HG02763 (cell line): ENCODE measurements around the gene ZBTB43.
"Not testable (repeated sequence)": the region's sequence is repeated elsewhere in the genome, so short reads cannot be mapped to it uniquely, and the experiment has no call there.

Experiments
- ATAC-seq: cut with Tn5 transposase; IDR thresholded peaks from one replicate; pipeline ENCODE4 v1.9.1; 2021; ENCODE audit warnings: mild to moderate bottlenecking, moderate library complexity; ENCODE audit not compliant: unreplicated experiment

ZBTB43 gene

DNA sequence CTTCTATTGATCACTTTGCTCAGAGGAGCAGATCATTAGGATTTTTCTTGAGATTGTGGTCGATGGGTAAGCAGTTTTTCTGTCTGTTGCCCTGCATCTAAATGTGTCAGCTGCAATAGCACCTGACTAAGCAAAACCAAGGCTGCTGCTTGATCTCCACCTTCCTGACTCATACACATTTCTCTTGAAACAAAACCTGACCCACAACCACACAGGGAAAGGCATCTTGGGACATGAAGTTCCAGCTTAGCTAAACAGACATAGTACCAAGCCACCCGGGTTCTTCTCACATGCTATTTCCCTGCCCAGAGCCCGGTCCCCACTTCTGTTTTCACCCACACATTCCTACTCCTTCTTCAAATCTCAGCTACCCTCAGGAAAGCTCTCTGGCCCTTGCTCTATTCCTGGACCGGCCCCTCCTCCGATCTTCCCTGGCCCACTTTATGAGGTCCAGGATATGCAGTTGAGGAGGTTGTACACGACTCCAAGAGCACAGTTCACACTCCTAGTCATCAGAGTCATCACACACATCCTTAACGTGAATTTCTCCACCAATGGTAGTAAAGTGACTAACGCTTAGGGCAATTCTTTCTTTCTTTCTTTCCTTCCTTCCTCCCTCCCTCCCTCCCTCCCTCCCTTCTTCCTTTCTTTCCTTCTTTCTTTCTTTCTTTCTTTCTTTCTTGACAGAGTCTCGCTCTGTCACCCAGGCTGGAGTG lies 16.0 kb upstream of the ZBTB43 start:
- ATAC-seq = no peak

DNA sequence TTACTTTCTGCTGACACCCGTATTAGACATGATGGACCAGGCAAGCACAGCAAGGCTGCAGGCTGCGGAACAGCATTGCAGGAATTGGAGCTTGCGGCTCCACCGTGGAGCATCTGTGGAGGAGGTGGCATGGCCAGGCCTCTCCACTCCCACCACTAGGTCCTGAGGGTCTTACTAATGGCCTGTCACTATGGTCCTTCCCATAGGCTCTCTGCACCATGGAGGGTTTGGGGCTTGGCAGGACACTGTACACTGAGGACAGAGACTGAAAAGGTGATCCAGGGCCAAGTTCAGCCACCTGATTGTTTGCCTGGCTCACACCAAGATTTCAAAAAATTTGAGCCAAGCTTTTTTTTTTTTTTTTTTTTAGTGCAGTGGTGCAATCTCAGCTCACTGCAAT lies 14.3 kb upstream of the ZBTB43 start:
- ATAC-seq = no peak

- no peak for ATAC-seq
These were observed 13.2 kb upstream of the ZBTB43 start for GRCh38 chr9:126791406-126792230.

GRCh38 chr9:126793686-126794417 lies 11.0 kb upstream of the ZBTB43 start:
- no peak for ATAC-seq

DNA sequence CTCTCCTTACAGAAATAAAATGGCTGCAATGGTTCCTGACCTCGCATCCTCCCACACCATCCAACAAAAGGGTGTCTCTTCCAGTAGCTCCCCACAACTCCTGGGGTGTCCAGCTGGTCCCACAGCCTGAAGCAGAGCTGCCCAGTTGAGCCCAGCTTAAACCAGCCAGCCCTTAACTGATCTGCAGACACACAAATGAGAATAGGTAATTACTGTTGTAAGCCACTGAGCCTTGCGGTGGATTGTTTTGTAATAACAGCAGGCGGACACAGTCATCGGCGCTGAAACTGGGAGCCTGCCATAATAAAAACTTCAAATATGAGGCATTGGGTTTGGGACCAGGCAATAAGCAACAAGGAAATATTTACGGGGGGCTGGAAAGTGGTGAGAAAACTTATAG lies 10.4 kb upstream of the ZBTB43 start:
- no peak for ATAC-seq

DNA sequence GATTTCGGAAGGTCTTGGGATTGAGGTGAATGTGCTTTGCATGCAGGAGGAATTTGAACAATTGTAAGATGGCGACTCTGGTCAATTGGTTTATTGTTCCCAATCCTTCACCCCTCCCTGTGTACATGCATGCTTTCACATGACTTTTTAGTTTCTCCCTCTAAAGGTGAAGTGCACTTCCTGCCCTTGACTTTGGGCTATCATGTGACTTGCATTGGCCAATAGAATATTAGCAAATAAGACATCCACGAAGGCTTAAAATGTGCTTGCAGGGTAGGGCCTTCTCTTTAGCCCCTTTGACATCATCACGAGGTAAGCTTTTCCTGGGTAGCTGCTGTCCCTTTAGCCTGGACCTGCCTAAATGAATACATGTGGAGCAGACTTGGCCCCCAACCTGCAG lies 8.1 kb upstream of the ZBTB43 start:
- ATAC-seq = no peak

- ATAC-seq = no peak
These were observed 6.9 kb upstream of the ZBTB43 start for GRCh38 chr9:126797903-126798302.

DNA sequence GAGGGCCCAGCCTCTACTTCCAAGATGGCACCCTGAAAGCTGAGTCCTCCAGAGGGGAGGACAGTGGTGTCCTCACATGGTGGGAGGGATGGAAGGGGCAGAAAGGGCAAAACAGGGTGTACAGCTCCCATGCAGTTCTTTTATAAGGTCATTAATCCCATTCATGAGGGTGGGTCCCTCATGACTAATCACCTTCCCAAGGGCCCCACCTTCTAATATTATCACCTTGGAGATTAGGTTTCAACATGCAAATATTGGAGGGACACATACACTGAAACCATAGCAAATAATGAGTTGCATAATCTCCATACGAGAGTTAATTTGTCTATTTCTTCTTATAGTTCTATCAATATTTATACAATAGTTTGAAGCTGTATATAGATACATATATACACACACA lies 5.8 kb upstream of the ZBTB43 start:
- ATAC-seq = no peak

GRCh38 chr9:126802318-126803059 lies 2.4 kb upstream of the ZBTB43 start:
- no peak for ATAC-seq

- no peak for ATAC-seq
These were observed 593 bp upstream of the ZBTB43 start for GRCh38 chr9:126804198-126804695.

GRCh38 chr9:126805554-126806262 lies 868 bp downstream of the ZBTB43 start:
- ATAC-seq = peak; percentile 59

GRCh38 chr9:126806336-126806735 lies 1.5 kb downstream of the ZBTB43 start:
- no peak for ATAC-seq

DNA sequence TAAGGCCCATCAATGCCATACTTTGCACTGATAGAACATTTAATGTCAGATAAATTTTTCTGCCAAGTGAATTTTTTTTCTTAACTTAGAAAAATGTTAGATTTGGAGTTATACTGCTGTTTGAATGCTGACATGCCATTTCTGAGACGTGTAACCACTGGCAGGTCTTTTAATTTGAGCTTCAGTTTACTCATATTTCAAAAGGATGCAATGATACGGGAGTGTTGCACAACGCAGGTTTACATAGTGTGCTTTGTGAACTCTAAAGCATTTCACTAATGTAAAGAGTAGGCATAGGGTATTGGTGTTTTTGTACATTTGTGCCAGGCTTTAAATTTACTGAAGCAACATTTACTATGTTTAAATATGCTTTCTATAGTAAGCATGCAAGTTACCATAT lies 4.2 kb downstream of the ZBTB43 start:
- ATAC-seq = no peak

DNA sequence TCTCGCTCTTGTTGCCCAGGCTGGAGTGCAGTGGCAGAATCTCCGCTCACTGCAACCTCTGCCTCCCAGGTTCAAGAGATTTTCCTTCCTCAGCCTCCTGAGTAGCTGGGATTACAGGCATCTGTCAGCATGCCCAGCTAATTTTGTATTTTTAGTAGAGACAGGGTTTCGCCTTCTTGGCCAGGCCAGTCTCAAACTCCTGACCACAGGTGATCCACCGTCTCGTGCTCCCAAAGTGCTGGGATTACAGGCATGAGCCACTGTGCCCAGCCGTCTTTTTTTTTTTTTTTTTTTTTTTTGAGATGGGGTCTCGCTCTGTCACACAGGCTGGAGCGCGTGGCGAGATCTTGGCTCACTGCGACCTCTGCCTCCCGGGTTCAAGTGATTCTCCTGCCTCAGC lies 5.4 kb downstream of the ZBTB43 start:
- ATAC-seq = not testable (repeated sequence)

DNA sequence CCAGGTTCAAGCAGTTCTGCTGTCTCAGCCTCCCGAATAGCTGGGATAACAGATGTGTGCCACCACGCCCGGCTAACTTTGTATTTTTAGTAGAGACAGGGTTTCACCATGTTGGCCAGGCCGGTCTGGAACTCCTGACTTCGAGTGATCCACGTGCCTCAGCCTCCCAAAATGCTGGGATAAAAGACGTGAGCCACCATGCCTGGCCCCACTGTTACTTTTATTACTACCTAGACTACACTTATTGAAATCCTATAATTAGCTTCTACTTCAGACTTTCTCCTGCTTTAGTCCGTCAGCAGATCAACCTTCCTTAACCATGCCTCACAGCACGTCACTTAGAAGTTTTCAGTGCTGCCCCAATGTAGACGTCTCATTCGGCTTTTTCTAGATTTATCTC lies 8.2 kb downstream of the ZBTB43 start:
- ATAC-seq = no peak

- no peak for ATAC-seq
These were observed 9.3 kb downstream of the ZBTB43 start for GRCh38 chr9:126814091-126814490.

DNA sequence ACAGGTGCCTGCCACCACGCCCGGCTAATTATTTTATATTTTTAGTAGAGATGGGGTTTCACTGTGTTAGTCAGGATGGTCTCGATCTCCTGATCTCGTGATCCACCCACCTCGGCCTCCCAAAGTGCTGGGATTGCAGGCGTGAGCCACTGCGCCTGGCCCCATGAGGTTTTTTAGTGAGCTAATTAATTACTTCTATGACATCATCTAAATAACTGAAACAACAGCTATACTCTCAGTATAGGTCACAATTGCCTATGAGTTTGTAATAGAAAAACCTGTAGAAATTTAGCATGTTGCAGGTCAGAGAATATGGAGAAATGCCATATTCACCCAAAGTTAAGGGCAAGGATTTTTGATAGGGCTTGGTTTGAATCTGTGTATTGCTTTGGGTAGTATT lies 12.8 kb downstream of the ZBTB43 start:
- ATAC-seq = not testable (repeated sequence)

DNA sequence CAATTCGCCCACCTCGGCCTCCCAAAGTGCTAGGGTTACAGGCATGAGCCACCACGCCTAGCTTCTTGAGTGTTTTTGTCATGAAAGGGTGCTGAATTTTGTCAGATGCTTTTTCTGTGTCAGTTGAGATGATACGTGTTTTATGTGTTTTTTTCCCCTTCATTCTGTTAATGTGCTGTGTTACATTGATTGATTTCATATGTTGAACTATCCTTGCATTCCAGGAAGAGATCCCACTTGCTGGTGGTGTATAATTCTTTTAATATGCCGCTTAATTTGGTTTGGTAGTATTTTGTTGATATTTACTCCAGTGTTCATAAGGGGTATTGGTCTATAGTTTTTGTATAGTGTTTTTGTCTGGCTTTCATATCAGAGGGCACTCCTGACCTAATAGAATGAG lies 13.6 kb downstream of the ZBTB43 start:
- no peak for ATAC-seq

GRCh38 chr9:126819482-126819881 lies 14.6 kb downstream of the ZBTB43 start:
- no peak for ATAC-seq

DNA sequence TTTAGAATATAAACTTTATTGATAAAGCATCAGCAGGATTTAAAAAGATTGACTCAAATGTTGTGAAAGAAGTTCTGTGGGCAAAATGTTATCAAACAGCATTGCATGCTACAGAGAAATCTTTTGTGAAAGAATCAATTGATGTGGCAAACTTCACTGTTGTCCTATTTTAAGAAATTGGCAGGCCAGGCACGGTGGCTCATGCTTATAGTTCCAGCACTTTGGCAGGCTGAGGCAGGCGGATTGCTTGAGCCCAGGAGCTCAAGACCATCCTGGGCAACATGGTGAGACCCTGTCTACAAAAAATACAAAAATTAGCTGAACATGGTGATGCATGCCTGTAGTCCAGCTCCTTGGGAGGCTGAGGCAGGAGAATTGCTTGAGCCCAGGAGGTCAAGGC lies 17.4 kb downstream of the ZBTB43 start:
- ATAC-seq = no peak
